ENCODE results near the gene DPP6.

- no peak for TF ChIP-seq CTCF (IDR thresholded peaks at IDR 0.05)
- no peak for TF ChIP-seq POLR2A (IDR thresholded peaks at IDR 0.05)
These were observed 342.6 kb downstream of the DPP6 start for GRCh38 chr7:154394804-154395203.
